ENCODE measurements around the gene RPL38. TPM values are rescaled to one million over a fixed set of nuclear protein-coding genes. Genes with fewer than 3 reads are reported as not detected.

RPL38 gene
- 2,084 TPM for polyA plus RNA-seq

DNA sequence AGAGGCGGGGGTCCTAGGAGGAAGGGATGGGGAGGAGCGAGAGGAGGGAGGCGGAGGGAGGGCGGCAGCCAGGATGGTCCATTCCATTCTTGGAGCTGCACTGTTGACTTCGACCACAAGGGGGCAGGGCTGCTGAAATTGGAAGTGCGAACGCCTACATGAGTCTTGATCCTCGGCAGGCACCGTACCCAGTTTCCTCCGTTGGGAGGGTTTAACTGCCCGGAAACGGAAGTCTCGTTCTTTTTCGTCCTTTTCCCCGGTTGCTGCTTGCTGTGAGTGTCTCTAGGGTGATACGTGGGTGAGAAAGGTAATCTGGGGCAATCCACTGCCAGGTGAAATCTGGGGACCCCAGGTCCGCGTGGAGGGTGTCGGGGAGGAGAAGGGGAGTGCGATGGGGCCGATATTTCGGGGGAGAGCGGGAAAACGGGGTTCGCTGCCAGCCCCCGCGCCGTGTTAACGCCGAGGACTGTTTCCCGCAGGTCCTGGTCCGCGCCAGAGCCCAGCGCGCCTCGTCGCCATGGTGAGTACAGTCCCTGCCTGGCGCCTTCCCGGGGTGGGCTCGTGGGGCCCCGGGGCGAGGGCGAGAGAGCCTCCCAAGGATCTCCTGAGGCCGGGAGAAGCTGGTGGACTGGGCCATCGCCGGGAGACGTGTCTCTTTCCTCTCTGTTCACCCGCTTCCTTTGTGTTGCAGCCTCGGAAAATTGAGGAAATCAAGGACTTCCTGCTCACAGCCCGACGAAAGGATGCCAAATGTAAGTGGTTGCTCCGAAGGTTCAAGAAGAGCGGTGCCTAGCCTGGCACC lies at the start of gene RPL38:
RPL38 (plus strand) TSS at position 240 of the 802 bp plus-strand sequence; CDS start at position 518, 278 bp downstream.
- Mint-ChIP-seq H3K36me3 (no peaks in the 10 kb centered on the region), H3K4me1 (peaks cover 19 to 22% (median 21%) of the 10 kb centered on the region in 3 donors)

DNA sequence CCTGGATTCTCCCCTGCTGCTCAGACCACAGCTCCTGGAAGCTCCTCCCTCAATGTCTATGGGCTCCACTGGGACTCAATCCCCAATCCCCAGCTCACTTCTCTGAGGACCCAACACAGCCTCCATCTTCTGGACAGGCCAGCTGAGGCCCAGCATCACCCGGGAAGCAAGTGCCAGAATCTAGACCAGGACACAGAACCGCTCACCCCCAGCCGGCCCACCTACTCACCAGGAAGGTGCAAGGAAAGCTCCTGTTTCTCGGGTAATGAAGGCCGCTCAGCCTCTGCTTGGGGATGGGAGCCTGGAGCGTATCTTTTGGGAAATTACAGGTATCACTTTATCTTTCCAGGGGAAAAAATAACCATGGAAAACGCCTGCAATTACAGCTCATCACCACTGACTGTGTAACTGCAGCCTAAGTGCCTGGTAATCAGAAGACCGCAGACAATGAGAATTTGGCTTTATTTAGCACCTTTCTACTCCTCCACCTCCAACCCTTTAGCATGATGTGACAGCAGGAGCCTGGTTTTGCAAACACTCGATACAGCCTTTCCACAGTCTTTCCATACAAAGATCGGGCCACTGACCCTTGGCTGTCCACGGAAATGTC lies 49.6 kb upstream of the RPL38 start:
- Mint-ChIP-seq H3K4me1 (no peaks in the 10 kb centered on the region), H3K36me3 (no peaks in the 10 kb centered on the region), H3K4me3 (no peak overlapping the region), H3K27ac (no peak overlapping the region), H3K9me3 (peaks cover 0 to 3% (median 2%) of the 10 kb centered on the region in 3 donors), H3K27me3 (peaks cover 7% of the 10 kb centered on the region)

More for the DNA sequence above, at the start of gene RPL38:
- Mint-ChIP-seq H3K4me3 (peak within 1 kb of the TSS; percentile 93 to 98 (median 97)), H3K9me3 (no peaks in the 10 kb centered on the region), H3K27ac (peak within 1 kb of the TSS; percentile 87 to 97 (median 94)), H3K27me3 (peaks cover 23% of the 10 kb centered on the region)

DNA sequence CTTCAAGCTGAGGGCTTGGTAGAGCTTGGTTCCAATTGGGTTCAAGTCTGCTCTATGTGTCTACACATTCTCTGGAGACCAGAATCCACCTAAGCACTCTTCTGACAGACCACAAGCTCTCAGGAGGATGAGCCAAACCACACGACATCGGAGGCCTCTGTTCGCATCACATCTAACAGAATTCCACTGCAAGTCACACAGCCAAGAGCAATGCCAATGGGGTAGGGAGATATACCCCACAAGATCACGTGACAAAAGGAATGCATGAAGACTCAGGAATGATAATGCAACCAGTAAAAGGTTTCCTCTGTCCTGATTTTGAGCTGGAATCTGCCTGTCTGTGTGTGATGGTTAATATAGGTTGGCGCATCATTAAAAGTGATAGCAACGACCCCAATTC lies 46.6 kb upstream of the RPL38 start:
- H3K27me3 Mint-ChIP-seq, result peaks cover 10% of the 10 kb centered on the region
- H3K4me3 Mint-ChIP-seq, result no peak overlapping the region
- H3K9me3 Mint-ChIP-seq, result peaks cover 0 to 3% (median 1%) of the 10 kb centered on the region in 3 donors
- H3K36me3 Mint-ChIP-seq, result no peaks in the 10 kb centered on the region
- no peaks in the 10 kb centered on the region for H3K4me1 Mint-ChIP-seq
- H3K27ac Mint-ChIP-seq, result no peak overlapping the region

DNA sequence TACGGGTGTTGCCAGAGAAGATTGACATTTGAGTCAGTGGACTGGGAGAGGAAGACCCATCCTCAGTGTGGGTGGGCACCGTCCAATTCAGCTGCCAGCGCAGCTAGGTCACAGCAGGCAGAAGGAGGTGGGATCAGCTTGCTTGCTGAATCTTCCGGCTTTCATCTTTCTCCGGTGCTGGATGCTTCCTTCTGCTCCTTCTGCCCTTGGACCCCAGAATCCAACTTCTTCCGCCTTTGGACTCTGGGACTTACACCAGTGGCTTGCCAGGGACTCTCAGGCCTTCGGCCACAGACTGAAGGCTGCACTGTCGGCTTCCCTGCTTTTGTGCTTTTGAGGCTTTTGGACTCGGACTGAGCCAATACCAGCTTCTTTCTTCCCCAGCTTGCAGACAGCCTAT lies 46.1 kb upstream of the RPL38 start:
- Mint-ChIP-seq H3K36me3 (no peaks in the 10 kb centered on the region), H3K4me3 (no peak overlapping the region), H3K9me3 (peaks cover 0 to 3% (median 1%) of the 10 kb centered on the region in 3 donors), H3K27me3 (peaks cover 10% of the 10 kb centered on the region), H3K4me1 (no peaks in the 10 kb centered on the region), H3K27ac (no peak overlapping the region)

DNA sequence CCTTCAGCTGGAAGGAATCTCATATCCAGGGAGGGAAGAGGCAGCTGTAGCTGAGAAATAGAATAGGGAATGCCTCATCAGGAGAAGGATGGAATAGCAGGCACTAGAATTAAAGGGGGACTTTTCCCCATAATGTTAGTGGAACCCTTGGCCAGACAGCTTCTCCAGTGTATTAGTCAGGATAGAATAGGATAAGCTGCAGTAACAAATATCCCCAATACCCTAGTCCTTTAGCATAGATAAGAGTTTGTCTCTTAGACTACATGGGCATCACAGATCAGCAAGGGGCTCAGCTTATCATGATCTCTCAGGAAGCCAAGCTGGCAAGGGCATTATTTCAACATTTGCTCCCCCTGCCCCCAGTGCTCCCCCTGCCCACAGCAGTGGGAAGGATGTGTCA lies 44.7 kb upstream of the RPL38 start:
- no peak overlapping the region for H3K27ac Mint-ChIP-seq
- no peaks in the 10 kb centered on the region for H3K4me1 Mint-ChIP-seq
- no peaks in the 10 kb centered on the region for H3K36me3 Mint-ChIP-seq
- no peak overlapping the region for H3K4me3 Mint-ChIP-seq
- H3K9me3 Mint-ChIP-seq, result peaks cover 0 to 3% (median 1%) of the 10 kb centered on the region in 3 donors
- peaks cover 12% of the 10 kb centered on the region for H3K27me3 Mint-ChIP-seq

DNA sequence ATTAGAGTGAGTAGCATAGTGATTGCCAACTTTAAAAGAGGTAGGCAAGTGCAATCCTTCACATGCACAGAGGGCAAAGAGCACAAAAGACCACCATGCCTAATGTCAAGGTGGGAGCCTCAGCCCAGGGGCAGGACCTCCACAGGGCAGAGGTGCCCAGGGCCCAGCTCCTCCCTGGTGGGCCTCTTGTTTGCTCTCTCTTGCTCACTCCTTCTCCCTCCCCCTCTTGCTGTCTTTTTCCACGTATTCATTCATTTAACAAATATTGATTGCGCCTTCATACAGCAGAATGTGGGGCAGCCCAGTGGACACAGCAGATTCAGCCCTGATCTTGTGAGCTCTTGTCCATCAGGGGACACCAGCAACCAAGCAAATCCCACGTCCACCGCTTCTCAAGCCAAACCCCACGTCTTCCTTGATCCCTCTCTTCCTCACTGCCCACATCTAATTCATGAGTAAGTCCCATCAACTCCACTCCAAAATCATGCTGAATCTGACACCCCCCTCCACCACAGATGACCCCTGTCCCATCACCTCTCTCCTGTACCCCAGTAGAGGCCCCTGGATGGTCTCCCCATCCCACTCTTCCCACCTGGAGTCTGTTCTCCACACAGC lies 44.1 kb upstream of the RPL38 start:
- Mint-ChIP-seq H3K4me3 (no peak overlapping the region), H3K9me3 (peaks cover 0 to 3% (median 1%) of the 10 kb centered on the region in 3 donors), H3K4me1 (no peaks in the 10 kb centered on the region), H3K36me3 (no peaks in the 10 kb centered on the region), H3K27me3 (peaks cover 11% of the 10 kb centered on the region), H3K27ac (peak overlapping the region in 2 of 3 donors; percentile 23 to 36)

DNA sequence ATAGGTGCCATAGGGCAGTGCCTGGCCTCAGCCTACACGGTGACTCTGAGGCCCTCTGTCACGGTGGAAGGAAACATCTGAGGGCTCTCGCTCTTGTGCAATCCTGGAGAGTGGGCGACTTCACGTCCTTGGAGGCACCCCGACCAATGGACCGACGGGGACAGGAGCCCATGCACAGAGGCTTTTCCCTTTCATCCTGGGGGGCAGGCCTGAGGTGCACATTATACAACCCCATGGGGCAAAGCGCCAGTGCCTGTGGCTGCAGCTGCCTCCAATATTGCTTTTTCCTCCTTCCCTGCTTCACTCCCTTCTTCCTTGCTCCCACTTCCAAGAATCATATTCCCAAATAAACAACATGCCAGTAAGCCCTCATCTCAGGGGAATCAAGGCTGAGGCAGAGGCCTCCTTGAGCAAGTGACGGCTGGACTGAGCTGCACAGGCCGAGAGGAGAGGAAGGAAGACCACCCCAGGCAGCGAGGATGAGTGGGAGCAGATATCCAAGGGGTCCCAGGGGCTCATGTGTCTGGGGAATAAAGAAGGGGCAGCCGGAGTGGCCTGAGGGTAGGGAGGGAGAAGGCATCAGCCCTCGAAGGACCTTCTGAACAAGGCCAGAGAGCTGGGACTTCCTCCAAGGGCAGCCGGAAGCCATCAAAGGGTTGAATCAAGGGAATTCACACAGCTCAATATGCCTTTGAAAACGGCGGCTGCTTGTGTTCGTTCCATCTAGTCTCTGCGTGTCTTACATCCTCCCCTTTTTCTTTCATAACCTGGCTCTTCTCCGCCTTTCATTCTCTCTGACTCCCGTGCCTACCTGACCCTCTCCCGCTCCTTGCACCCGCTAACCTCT lies 42.6 kb upstream of the RPL38 start:
- Mint-ChIP-seq H3K27ac (no peak overlapping the region), H3K36me3 (no peaks in the 10 kb centered on the region), H3K27me3 (peaks cover 7% of the 10 kb centered on the region), H3K4me3 (no peak overlapping the region), H3K9me3 (peaks cover 0 to 1% (median 0%) of the 10 kb centered on the region in 3 donors), H3K4me1 (no peaks in the 10 kb centered on the region)

DNA sequence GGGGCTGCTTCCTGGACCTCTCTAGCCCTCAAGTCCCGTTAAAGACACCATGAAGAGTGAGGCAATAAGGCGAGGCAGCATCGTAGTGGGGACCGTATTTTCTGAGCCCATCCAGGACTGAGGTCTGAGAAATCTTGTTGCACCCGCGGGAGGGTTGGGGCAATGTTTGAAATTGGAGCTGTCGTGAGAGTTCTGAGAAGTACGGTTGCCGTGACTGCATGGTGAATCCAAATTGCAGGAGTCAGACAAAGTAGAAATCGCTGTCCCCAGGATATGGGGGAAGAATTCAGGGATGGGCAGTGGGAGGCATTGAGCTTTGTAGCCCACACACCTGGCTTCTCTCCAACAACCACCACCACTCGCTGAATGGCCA lies 42.0 kb upstream of the RPL38 start:
- H3K4me1 Mint-ChIP-seq, result no peaks in the 10 kb centered on the region
- no peak overlapping the region for H3K4me3 Mint-ChIP-seq
- H3K36me3 Mint-ChIP-seq, result no peaks in the 10 kb centered on the region
- H3K27me3 Mint-ChIP-seq, result peaks cover 11% of the 10 kb centered on the region
- H3K27ac Mint-ChIP-seq, result no peak overlapping the region
- H3K9me3 Mint-ChIP-seq, result peaks cover 0 to 1% (median 0%) of the 10 kb centered on the region in 3 donors

DNA sequence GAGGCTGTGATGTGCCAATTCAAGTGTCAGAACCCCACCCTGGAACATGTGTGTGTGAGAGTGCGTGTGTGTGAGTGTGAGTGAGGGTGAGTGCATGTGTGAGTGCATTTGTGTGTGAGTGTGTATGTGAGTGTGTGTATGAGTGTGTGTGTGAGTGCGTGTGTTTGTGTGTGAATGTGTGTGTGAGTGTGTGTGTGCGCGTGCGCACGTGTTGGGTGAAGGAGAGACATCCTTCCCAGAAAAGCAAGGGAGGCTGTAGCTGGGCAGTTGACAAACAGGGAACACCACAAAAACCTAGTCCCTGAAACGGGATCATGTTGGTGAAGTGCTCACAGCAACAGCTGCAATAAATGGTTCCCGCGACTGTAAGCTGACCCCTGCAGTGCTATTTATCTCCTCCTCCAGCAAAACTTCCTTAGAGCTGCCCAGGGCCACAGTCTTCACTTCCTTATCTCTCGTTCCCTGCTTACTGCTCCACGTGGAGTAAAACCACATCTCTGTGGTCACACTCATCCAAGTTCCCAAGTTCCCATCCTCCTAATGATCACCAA lies 40.1 kb upstream of the RPL38 start:
- Mint-ChIP-seq H3K27ac (no peak overlapping the region), H3K36me3 (no peaks in the 10 kb centered on the region), H3K9me3 (peaks cover 0 to 3% (median 0%) of the 10 kb centered on the region in 3 donors), H3K4me3 (no peak overlapping the region), H3K27me3 (peaks cover 17% of the 10 kb centered on the region), H3K4me1 (no peaks in the 10 kb centered on the region)

DNA sequence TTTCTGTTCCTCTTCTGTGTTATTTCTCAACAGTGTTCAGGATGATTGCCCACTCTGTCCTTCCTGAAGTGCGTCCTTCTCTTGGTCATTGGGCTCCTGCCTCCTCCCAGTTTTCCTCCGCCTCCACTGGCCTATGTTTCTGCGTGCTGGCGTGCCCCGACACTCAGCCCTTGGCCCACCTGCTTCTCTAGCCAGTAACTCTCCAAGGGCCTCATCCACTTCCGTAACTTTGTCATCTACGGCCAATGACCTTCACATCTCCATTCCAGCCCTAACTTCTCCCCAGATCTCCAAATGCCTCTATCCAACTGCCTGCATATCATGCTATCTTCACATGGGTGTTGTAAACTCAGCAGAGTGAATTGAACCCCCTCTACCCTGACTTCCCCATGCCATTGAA lies 39.6 kb upstream of the RPL38 start:
- Mint-ChIP-seq H3K9me3 (peaks cover 0 to 3% (median 0%) of the 10 kb centered on the region in 3 donors), H3K27ac (no peak overlapping the region), H3K4me3 (no peak overlapping the region), H3K27me3 (peaks cover 17% of the 10 kb centered on the region), H3K4me1 (no peaks in the 10 kb centered on the region), H3K36me3 (no peaks in the 10 kb centered on the region)

DNA sequence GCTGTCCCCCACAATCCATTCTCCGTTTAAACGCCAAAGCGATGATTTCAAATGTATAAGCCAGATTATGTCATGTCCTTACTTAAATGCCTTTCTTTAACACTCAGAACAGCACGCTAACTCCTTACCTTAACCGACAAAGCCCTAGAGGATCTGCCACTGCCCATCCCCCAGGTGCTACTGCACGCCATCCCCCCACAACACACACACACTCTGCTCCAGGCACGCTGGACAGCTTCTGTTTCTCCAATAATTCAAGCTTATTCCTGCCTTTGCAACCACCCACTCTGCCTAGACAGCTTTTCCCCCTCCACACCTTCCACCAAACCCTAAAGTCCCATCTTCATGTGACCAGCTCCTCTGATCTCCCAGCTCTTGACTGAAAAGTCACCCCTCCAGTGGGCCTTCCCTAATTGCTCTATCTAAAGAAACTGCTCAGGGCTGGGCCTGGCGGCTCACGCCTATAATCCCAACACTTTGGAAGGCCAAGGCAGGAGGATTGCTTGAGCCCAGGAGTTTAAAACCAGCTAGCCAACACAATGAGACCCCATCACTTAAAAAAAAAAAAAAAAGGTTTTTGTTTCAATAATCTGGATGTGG lies 38.9 kb upstream of the RPL38 start:
- peaks cover 13% of the 10 kb centered on the region for H3K27me3 Mint-ChIP-seq
- no peaks in the 10 kb centered on the region for H3K36me3 Mint-ChIP-seq
- H3K4me3 Mint-ChIP-seq, result no peak overlapping the region
- no peak overlapping the region for H3K27ac Mint-ChIP-seq
- peaks cover 0 to 2% (median 0%) of the 10 kb centered on the region in 3 donors for H3K9me3 Mint-ChIP-seq
- no peaks in the 10 kb centered on the region for H3K4me1 Mint-ChIP-seq

DNA sequence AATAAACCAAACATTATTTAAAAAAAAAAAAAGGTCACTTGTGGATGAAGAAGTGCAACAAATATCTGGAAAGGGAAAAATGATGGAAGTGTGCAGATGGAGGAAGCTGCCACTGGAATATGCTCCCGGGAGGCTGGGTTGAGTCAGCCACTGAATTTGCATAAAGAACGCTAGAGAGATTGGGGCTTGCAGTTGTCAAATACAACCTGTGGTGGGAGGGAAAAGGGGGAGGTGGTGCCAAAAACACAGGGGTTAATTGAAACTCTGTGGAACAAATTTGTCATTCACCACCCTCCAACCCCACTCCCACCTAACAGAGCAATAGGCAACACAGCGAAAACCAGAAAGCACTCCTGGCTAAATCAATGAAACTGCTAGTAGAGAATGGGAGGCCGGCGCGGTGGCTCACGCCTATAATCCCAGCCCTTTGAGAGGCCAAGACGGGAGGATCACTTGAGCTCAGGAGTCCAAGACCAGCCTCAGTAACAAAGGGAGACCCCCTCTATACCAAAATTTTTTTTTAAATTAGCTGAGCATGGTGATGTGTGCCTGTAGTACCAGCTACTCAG lies 37.6 kb upstream of the RPL38 start:
- Mint-ChIP-seq H3K4me3 (no peak overlapping the region), H3K4me1 (no peaks in the 10 kb centered on the region), H3K27me3 (peaks cover 14% of the 10 kb centered on the region), H3K9me3 (peaks cover 0 to 2% (median 0%) of the 10 kb centered on the region in 3 donors), H3K36me3 (no peaks in the 10 kb centered on the region), H3K27ac (no peak overlapping the region)

DNA sequence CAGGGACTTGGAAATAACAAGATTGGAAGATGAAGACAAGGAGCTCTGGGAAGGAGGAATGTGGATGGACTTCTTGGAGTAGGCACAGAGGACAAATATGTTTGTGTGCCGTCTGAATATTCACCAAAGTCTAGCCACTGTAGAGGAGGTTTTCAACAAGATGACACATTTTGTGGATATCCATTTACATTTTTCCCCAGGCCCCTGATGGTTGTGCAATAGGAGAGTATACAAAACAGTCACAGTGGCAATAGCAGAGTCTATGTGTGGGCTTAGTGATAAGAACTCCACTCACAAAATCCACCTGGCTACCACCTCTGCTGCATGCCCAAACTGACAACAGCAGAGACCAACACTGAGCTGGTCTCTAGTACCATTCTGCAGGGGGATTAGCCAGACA lies 32.6 kb upstream of the RPL38 start:
- Mint-ChIP-seq H3K27me3 (peaks cover 11% of the 10 kb centered on the region), H3K27ac (no peak overlapping the region), H3K36me3 (peaks cover 1% of the 10 kb centered on the region), H3K9me3 (peaks cover 0 to 2% (median 0%) of the 10 kb centered on the region in 3 donors), H3K4me3 (no peak overlapping the region), H3K4me1 (no peaks in the 10 kb centered on the region)

DNA sequence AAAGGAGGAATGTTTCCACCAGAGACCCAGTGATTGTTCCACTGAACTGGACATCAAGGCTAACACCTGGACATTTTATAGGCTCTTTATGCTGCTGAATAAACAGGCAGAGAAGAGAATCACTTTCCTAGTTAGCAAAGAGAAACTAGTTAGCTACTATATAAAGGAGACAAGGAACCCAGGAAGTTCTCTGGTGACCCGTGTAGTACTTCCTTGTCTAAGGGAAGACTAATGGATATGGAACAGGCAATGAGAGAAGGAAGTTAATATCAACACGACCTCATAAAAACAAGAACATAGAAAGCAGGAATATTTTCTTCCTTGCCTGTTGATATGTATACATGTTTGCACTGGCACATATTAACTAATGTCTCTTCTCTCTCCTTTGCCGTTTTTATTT lies 30.8 kb upstream of the RPL38 start:
- H3K27me3 Mint-ChIP-seq, result peaks cover 9% of the 10 kb centered on the region
- H3K27ac Mint-ChIP-seq, result no peak overlapping the region
- H3K9me3 Mint-ChIP-seq, result no peaks in the 10 kb centered on the region
- H3K36me3 Mint-ChIP-seq, result peaks cover 1% of the 10 kb centered on the region
- no peak overlapping the region for H3K4me3 Mint-ChIP-seq
- H3K4me1 Mint-ChIP-seq, result no peaks in the 10 kb centered on the region
